Measurements from ENCODE around the gene CAMK2A.

Gene CAMK2A

GRCh38 chr5:150317048-150318003 lies 27.8 kb upstream of the CAMK2A start:
- H3K4me3 ChIP-seq (ENCODE audit: low read depth, low read length): no peak overlapping the region
- TF ChIP-seq CTCF (IDR thresholded peaks at IDR 0.05; ENCODE audit: insufficient read depth, low read depth, low read length, missing control alignments): no peak
- DNase-seq (ENCODE audit: low read depth): no peak

- H3K4me3 ChIP-seq (ENCODE audit: low read depth, low read length): no peak overlapping the region
- no peak for DNase-seq (ENCODE audit: low read depth)
- no peak for TF ChIP-seq CTCF (IDR thresholded peaks at IDR 0.05; ENCODE audit: insufficient read depth, low read depth, low read length, missing control alignments)
Observed at GRCh38 chr5:150316320-150316719, 26.7 kb upstream of the CAMK2A start.

- no peak for DNase-seq (ENCODE audit: low read depth)
- no peak overlapping the region for H3K4me3 ChIP-seq (ENCODE audit: low read depth, low read length)
Observed at GRCh38 chr5:150315245-150315644, 25.7 kb upstream of the CAMK2A start.

GRCh38 chr5:150313921-150314716 lies 24.5 kb upstream of the CAMK2A start:
- no peak overlapping the region for H3K4me3 ChIP-seq (ENCODE audit: low read depth, low read length)
- no peak for TF ChIP-seq CTCF (IDR thresholded peaks at IDR 0.05; ENCODE audit: insufficient read depth, low read depth, low read length, missing control alignments)
- no peak for DNase-seq (ENCODE audit: low read depth)

More at GRCh38 chr5:150315245-150315644, 25.7 kb upstream of the CAMK2A start:
- no peak for TF ChIP-seq CTCF (IDR thresholded peaks at IDR 0.05; ENCODE audit: insufficient read depth, low read depth, low read length, missing control alignments)

- H3K4me3 ChIP-seq (ENCODE audit: low read depth, low read length): no peak overlapping the region
- no peak for DNase-seq (ENCODE audit: low read depth)
- TF ChIP-seq CTCF (IDR thresholded peaks at IDR 0.05; ENCODE audit: insufficient read depth, low read depth, low read length, missing control alignments): no peak
Observed at GRCh38 chr5:150313501-150313900, 23.9 kb upstream of the CAMK2A start.

- H3K4me3 ChIP-seq (ENCODE audit: low read depth, low read length): no peak overlapping the region
- DNase-seq (ENCODE audit: low read depth): no peak
- TF ChIP-seq CTCF (IDR thresholded peaks at IDR 0.05; ENCODE audit: insufficient read depth, low read depth, low read length, missing control alignments): no peak
Observed at GRCh38 chr5:150312518-150312917, 22.9 kb upstream of the CAMK2A start.
